Measurements from ENCODE around the gene TSPAN18. TPM values are rescaled to one million over a fixed set of nuclear protein-coding genes. Genes with fewer than 3 reads are reported as not detected.
A peak's percentile ranks its signal among the peaks of the same experiment; 100 is the strongest.

Gene TSPAN18
- total and polyA plus RNA-seq, 8 donors, result 2.1 to 60.3 (median 11.0) TPM

DNA sequence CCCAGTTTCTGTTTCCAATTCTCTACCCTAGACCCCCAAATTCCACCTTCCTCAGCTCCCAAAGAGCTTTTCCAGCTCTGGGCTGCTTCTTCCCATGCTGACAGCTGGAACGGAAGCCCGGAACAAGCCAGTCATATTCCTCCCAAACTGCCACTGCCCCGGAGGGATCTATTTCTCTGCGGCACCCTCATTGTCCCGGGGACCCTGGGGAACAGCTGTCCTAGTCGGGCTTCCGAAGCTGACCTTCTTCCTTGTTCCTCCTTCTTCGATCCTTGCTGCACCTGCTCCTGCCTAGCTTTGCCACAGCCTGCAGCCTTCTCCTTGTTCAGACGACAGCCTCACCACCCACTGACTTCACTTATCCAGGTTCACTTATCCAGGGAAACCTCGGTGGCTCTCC, 105.7 kb downstream of the TSPAN18 start:
- intact Hi-C loops (cut with DNase I; ENCODE audit: low total_unique reads), result no loop called here
- no peak for TF ChIP-seq POLR2AphosphoS5 (IDR thresholded peaks at IDR 0.05)
- TF ChIP-seq, protein P1, sequence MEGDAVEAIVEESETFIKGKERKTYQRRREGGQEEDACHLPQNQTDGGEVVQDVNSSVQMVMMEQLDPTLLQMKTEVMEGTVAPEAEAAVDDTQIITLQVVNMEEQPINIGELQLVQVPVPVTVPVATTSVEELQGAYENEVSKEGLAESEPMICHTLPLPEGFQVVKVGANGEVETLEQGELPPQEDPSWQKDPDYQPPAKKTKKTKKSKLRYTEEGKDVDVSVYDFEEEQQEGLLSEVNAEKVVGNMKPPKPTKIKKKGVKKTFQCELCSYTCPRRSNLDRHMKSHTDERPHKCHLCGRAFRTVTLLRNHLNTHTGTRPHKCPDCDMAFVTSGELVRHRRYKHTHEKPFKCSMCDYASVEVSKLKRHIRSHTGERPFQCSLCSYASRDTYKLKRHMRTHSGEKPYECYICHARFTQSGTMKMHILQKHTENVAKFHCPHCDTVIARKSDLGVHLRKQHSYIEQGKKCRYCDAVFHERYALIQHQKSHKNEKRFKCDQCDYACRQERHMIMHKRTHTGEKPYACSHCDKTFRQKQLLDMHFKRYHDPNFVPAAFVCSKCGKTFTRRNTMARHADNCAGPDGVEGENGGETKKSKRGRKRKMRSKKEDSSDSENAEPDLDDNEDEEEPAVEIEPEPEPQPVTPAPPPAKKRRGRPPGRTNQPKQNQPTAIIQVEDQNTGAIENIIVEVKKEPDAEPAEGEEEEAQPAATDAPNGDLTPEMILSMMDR (IDR thresholded peaks at IDR 0.05), result no peak
- no peak for TF ChIP-seq POLR2A (IDR thresholded peaks at IDR 0.05)
- TF ChIP-seq EP300 (IDR thresholded peaks at IDR 0.05), result no peak
- peaks cover 0 to 43% (median 13%) of the 10 kb centered on the region in 4 donors for H3K4me1 ChIP-seq
- H3K36me3 ChIP-seq, result no peaks in the 10 kb centered on the region
- H3K27me3 ChIP-seq, result no peaks in the 10 kb centered on the region
- no peak overlapping the region for H3K4me3 ChIP-seq
- no peaks in the 10 kb centered on the region for H3K9me3 ChIP-seq
- peak overlapping the region in 1 of 5 donors; percentile 74 for H3K27ac ChIP-seq
- 82 to 90% (median 84%) methylated on average over 10 of the region's 10 CpGs for WGBS, 5 donors
- no peak for DNase-seq

DNA sequence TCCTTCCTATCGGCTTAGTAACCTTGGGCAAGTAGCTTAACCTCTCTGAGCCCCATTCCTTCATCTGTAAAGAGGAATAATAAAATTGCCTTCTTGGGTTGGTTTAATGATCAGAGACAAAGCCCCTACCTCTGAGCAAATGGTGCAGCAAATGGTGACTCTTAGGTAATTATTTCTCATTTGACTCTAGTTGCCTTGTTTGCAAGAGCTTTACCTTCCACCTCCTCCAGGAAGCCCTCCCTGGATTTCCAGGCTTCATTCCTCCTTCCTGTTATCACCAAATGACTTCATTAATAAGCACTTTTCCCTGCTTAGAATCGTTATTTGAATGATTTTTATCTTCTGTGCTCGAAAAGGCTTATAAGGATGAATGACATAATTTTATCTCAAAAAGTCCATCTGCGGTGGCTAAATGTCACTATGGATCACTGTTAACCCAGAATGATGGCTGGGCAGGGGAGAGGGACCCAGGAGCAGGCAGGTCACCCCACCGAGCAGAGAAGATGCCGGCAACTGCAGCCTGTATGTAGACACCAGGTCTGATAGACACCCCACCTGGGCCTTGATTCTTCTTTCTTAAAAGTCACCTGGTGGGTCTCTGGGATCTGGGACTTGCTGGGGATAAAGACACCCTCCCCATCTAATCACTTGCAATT, 106.6 kb downstream of the TSPAN18 start:
- H3K36me3 ChIP-seq, result no peaks in the 10 kb centered on the region
- TF ChIP-seq POLR2A (IDR thresholded peaks at IDR 0.05) (no peak), POLR2AphosphoS5 (IDR thresholded peaks at IDR 0.05) (no peak), EP300 (IDR thresholded peaks at IDR 0.05) (no peak)
- TF ChIP-seq, protein P1 (IDR thresholded peaks at IDR 0.05), result no peak
- H3K27me3 ChIP-seq, result no peaks in the 10 kb centered on the region
- 54 to 67% (median 63%) methylated on average over 6 of the region's 6 CpGs for WGBS, 5 donors
- no peaks in the 10 kb centered on the region for H3K9me3 ChIP-seq
- peaks cover 0 to 43% (median 13%) of the 10 kb centered on the region in 4 donors for H3K4me1 ChIP-seq
- intact Hi-C loops (cut with DNase I; ENCODE audit: low total_unique reads), result no loop called here
- H3K27ac ChIP-seq, result peak overlapping the region in 4 of 5 donors; percentile 53 to 74 (median 58)
- DNase-seq, result no peak
- H3K4me3 ChIP-seq, result no peak overlapping the region

DNA sequence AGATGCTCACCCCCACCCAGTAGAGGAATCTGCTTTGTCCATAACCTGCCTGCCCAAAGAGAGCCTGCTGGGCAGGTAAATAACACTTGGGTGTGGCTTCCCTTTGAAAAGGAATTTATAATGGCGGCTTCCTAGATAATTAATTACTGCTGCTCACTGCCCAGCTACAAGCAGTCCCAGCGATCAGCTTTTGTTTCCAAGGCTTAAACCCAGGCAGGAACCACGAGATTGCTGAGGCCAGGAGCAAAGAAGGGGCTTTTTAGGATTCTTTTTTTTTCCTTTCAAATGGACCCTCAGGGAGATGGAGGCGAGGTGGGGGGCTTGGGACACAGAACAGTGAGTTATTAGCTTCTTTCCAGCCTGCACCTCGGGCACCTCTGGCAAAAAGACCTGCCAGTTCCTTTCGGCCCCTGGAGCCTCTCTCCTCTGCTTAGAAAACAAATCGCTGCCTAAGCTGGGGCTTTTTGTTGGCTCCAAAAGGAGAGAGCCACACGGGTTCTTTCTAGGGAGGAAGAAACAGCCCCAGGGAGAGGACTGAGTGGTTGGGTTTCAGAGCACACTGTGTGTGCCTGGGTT, 107.2 kb downstream of the TSPAN18 start:
- peaks cover 0 to 43% (median 13%) of the 10 kb centered on the region in 4 donors for H3K4me1 ChIP-seq
- TF ChIP-seq EP300 (IDR thresholded peaks at IDR 0.05) (no peak), POLR2AphosphoS5 (IDR thresholded peaks at IDR 0.05) (no peak), POLR2A (IDR thresholded peaks at IDR 0.05) (no peak)
- TF ChIP-seq, protein P1 (IDR thresholded peaks at IDR 0.05), result no peak
- no peak overlapping the region for H3K4me3 ChIP-seq
- DNase-seq, result peak in 1 of 2 donors; percentile 60
- H3K36me3 ChIP-seq, result no peaks in the 10 kb centered on the region
- peak overlapping the region in 4 of 5 donors; percentile 53 to 74 (median 58) for H3K27ac ChIP-seq
- no peaks in the 10 kb centered on the region for H3K27me3 ChIP-seq
- no peaks in the 10 kb centered on the region for H3K9me3 ChIP-seq
- WGBS, 5 donors, result 26 to 34% (median 31%) methylated on average over 8 of the region's 8 CpGs
- intact Hi-C loops (cut with DNase I; ENCODE audit: low total_unique reads), result no loop called here

DNA sequence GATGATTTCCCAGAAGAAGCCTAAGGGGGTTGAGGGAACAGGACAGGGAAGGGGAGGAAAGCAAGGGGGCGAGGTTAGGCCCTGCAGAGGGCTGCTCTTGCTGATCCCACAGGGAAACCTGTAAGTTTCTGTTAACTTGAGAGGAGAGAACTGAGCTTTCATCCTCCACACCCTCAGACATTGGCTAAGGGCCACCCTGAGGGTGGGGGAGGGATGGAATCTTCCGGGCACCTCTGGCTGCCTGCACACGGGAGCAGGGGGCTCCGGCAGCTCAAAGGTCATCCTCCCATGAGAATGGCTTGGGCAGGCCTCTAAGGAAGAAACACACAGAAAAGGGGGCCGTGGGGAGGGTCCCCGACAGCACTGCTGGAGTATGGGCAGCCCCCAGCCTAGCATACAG, 108.1 kb downstream of the TSPAN18 start:
- Histone ChIP-seq H3K4me1 (peaks cover 0 to 43% (median 13%) of the 10 kb centered on the region in 4 donors), H3K27ac (peak overlapping the region in 4 of 5 donors; percentile 53 to 74 (median 58)), H3K36me3 (no peaks in the 10 kb centered on the region), H3K27me3 (no peaks in the 10 kb centered on the region), H3K9me3 (no peaks in the 10 kb centered on the region), H3K4me3 (no peak overlapping the region)
- intact Hi-C loops (cut with DNase I; ENCODE audit: low total_unique reads), result no loop called here
- DNase-seq, result no peak
- TF ChIP-seq, protein P1 (IDR thresholded peaks at IDR 0.05), result no peak
- TF ChIP-seq POLR2AphosphoS5 (IDR thresholded peaks at IDR 0.05), result no peak
- no peak for TF ChIP-seq EP300 (IDR thresholded peaks at IDR 0.05)
- TF ChIP-seq POLR2A (IDR thresholded peaks at IDR 0.05), result no peak
- WGBS, 5 donors, result 59 to 80% (median 69%) methylated on average over 6 of the region's 6 CpGs

All from stomach (tissue), 9 donors.